MM.1S (cell line): Measurements from ENCODE around the gene RTKN.

Source experiments
- DNase-seq: peaks from one replicate; pipeline ENCODE4 v3.0.0-alpha.2; 2015
- H2AFZ ChIP-seq: fragments of 300-600 bp; sonication (generic); 2 replicates; pipeline ENCODE4 v1.6.0; 2016; ENCODE audit warnings: antibody characterized with exemption, low read length
- H3F3A ChIP-seq: fragments of 300-600 bp; sonication (generic); 2 replicates; pipeline ENCODE4 v1.6.1; 2016; ENCODE audit warnings: mild to moderate bottlenecking, antibody characterized with exemption, low read length, moderate library complexity, mixed read lengths; ENCODE audit not compliant: insufficient read depth
- H3K27ac ChIP-seq: fragments of 300-600 bp; sonication (generic); 2 replicates; pipeline ENCODE4 v1.5.1; 2016; ENCODE audit warnings: mild to moderate bottlenecking, low read length
- H3K27me3 ChIP-seq: fragments of 300-600 bp; sonication (generic); replicated peaks from 2 replicates; pipeline ENCODE4 v1.6.0; 2016; ENCODE audit warnings: low read length; ENCODE audit not compliant: insufficient read depth
- H3K36me3 ChIP-seq: fragments of 300-600 bp; sonication (generic); replicated peaks from 2 replicates; pipeline ENCODE4 v1.6.1; 2016; ENCODE audit warnings: mild to moderate bottlenecking, low read length, mixed read lengths; ENCODE audit not compliant: insufficient read depth
- H3K4me1 ChIP-seq: fragments of 300-600 bp; sonication (generic); 2 replicates; pipeline ENCODE4 v1.6.1; 2016; ENCODE audit warnings: low read length, mixed read lengths
- H3K4me2 ChIP-seq: fragments of 300-600 bp; sonication (generic); 2 replicates; pipeline ENCODE4 v1.6.0; 2016; ENCODE audit warnings: low read depth, low read length
- H3K4me3 ChIP-seq: fragments of 300-600 bp; sonication (generic); 2 replicates; pipeline ENCODE4 v1.5.1; 2016; ENCODE audit warnings: low read length, mixed read lengths
- H3K79me2 ChIP-seq: fragments of 300-600 bp; sonication (generic); 2 replicates; pipeline ENCODE4 v1.6.1; 2016; ENCODE audit warnings: mixed run types, low read length, mixed read lengths
- H3K9ac ChIP-seq: fragments of 300-600 bp; sonication (generic); 2 replicates; pipeline ENCODE4 v1.6.1; 2016; ENCODE audit warnings: low read length, mixed read lengths
- H3K9me2 ChIP-seq: fragments of 300-600 bp; sonication (generic); replicated peaks from 2 replicates; pipeline ENCODE4 v1.6.1; 2016; ENCODE audit warnings: mild to moderate bottlenecking, low read length, mixed read lengths; ENCODE audit not compliant: insufficient read depth
- H3K9me3 ChIP-seq: fragments of 300-600 bp; sonication (generic); replicated peaks from 2 replicates; pipeline ENCODE4 v1.6.1; 2016; ENCODE audit warnings: mild to moderate bottlenecking, low read length, mixed read lengths; ENCODE audit not compliant: insufficient read depth
- H4K20me1 ChIP-seq: fragments of 300-600 bp; sonication (generic); 2 replicates; pipeline ENCODE4 v1.6.1; 2016; ENCODE audit warnings: mild to moderate bottlenecking, low read length, moderate library complexity, mixed read lengths; ENCODE audit not compliant: insufficient read depth
- CTCF ChIP-seq: fragments of 300-600 bp; sonication (generic); IDR thresholded peaks from 2 replicates; pipeline ENCODE4 v1.5.1; 2016; ENCODE audit warnings: antibody characterized with exemption, low read length, mixed read lengths
- EZH2 ChIP-seq: fragments of 300-600 bp; sonication (generic); optimal IDR thresholded peaks from 2 replicates; pipeline ENCODE3; 2017; ENCODE audit warnings: low read depth, mild to moderate bottlenecking, antibody characterized with exemption, low read length, mixed read lengths
- EZH2phosphoT487 ChIP-seq: fragments of 300-600 bp; sonication (generic); IDR thresholded peaks from 2 replicates; pipeline ENCODE4 v1.6.1; 2018; ENCODE audit warnings: antibody characterized with exemption, low read length

RTKN gene

GRCh38 chr2:74474481-74474880 lies 32.7 kb upstream of the RTKN start:
- no peak for DNase-seq
- Histone ChIP-seq H3K27me3 (no peaks in the 10 kb centered on the region), H3K27ac (no peak overlapping the region), H3K79me2 (peaks cover 6% of the 10 kb centered on the region), H4K20me1 (no peaks in the 10 kb centered on the region), H3K4me3 (no peak overlapping the region), H3K36me3 (no peaks in the 10 kb centered on the region; the same call in 1 of the 2 replicates), H2AFZ (no peak overlapping the region), H3K4me1 (peaks cover 5% of the 10 kb centered on the region; the same call in 1 of the 2 replicates), H3K9me3 (no peaks in the 10 kb centered on the region), H3K4me2 (no peak overlapping the region), H3F3A (peaks cover 34% of the 10 kb centered on the region), H3K9me2 (no peaks in the 10 kb centered on the region), H3K9ac (no peak overlapping the region)
- TF ChIP-seq CTCF: no peak
- no peak for TF ChIP-seq EZH2phosphoT487
- no peak for TF ChIP-seq EZH2

- Histone ChIP-seq H3K36me3 (no peaks in the 10 kb centered on the region; the same call in 1 of the 2 replicates), H3K79me2 (peaks cover 6% of the 10 kb centered on the region), H3K4me1 (peaks cover 5% of the 10 kb centered on the region; the same call in 1 of the 2 replicates), H3K4me2 (peak overlapping the region; percentile 93), H2AFZ (peak overlapping the region; percentile 93), H3K9me2 (no peaks in the 10 kb centered on the region), H3K9me3 (no peaks in the 10 kb centered on the region), H3K9ac (peak overlapping the region; percentile 87), H4K20me1 (no peaks in the 10 kb centered on the region), H3K27me3 (no peaks in the 10 kb centered on the region), H3F3A (peaks cover 34% of the 10 kb centered on the region), H3K27ac (peak overlapping the region; percentile 90), H3K4me3 (peak overlapping the region; percentile 99)
- no peak for DNase-seq
- TF ChIP-seq EZH2: no peak
- TF ChIP-seq EZH2phosphoT487: no peak
- TF ChIP-seq CTCF: no peak
These were observed 31.2 kb upstream of the RTKN start for GRCh38 chr2:74472945-74473258.

- no peaks in the 10 kb centered on the region for H4K20me1 ChIP-seq
- H3K4me2 ChIP-seq: peak within 1 kb of the TSS; percentile 93
- H3K27ac ChIP-seq: peak within 1 kb of the TSS; percentile 90
- H3K9ac ChIP-seq: peak within 1 kb of the TSS; percentile 87
- H3K27me3 ChIP-seq: no peaks in the 10 kb centered on the region
- no peaks in the 10 kb centered on the region for H3K9me2 ChIP-seq
- no peaks in the 10 kb centered on the region; the same call in 1 of the 2 replicates for H3K36me3 ChIP-seq
- peak within 1 kb of the TSS; percentile 99 for H3K4me3 ChIP-seq
- peaks cover 5% of the 10 kb centered on the region; the same call in 1 of the 2 replicates for H3K4me1 ChIP-seq
- peaks cover 6% of the 10 kb centered on the region for H3K79me2 ChIP-seq
- H3K9me3 ChIP-seq: no peaks in the 10 kb centered on the region
- H2AFZ ChIP-seq: peak within 1 kb of the TSS; percentile 93
- TF ChIP-seq EZH2phosphoT487 (no peak), CTCF (no peak), EZH2 (no peak)
- peaks cover 34% of the 10 kb centered on the region for H3F3A ChIP-seq
- peak; percentile 96 for DNase-seq
These were observed 30.6 kb upstream of the RTKN start, which contains the start of gene MRPL53 for GRCh38 chr2:74472086-74472944. TSS of gene MRPL53 (minus strand) at chr2:74472680. CDS start at chr2:74472660, 20 bp downstream.
